GM12891 (cell line): ENCODE data around the gene CERS3.

Experiments used
- PAX5 ChIP-seq: IDR thresholded peaks from 2 replicates; pipeline ENCODE4 v1.6.1; 2011; ENCODE audit warnings: low read length, moderate library complexity, mild to moderate bottlenecking; ENCODE audit not compliant: insufficient read depth, severe bottlenecking
- POLR2A ChIP-seq: IDR thresholded peaks from 2 replicates; pipeline ENCODE4 v1.6.1; 2011; ENCODE audit warnings: low read depth, low read length, control low read depth
- POLR2AphosphoS5 ChIP-seq: IDR thresholded peaks from 2 replicates; pipeline ENCODE4 v1.6.1; 2011; ENCODE audit warnings: low read depth, low read length, control low read depth
- SPI1 ChIP-seq: IDR thresholded peaks from 2 replicates; pipeline ENCODE4 v1.6.1; 2011; ENCODE audit warnings: low read depth, low read length, control low read depth
- TAF1 ChIP-seq: IDR thresholded peaks from 2 replicates; pipeline ENCODE4 v1.6.1; 2011; ENCODE audit warnings: low read depth, low read length, control low read depth

GRCh38 chr15:100472736-100473135 is 56.0 kb downstream of the CERS3 start:
- TF ChIP-seq POLR2AphosphoS5 (no peak), POLR2A (no peak), TAF1 (no peak), PAX5 (no peak), SPI1 (no peak)
